Upper lobe of right lung (tissue), 1 donor: ENCODE measurements around the gene TTYH3. TPM values are rescaled to one million over a fixed set of nuclear protein-coding genes. Genes with fewer than 3 reads are reported as not detected.

Source experiments
- ATAC-seq: fragments of 200-7000 bp; cut with Tn5 transposase; one replicate; pipeline ENCODE4 v1.9.1; 2020; ENCODE audit warnings: mild to moderate bottlenecking, moderate library complexity
- DNase-seq: peaks from one replicate; pipeline ENCODE4 v3.0.0-alpha.2; 2020
- H3K27ac ChIP-seq: fragments of 200-600 bp; one replicate; pipeline ENCODE4 v1.8.0; 2022
- H3K27me3 ChIP-seq: fragments of 200-600 bp; one replicate; pipeline ENCODE4 v1.8.0; 2022; ENCODE audit warnings: mild to moderate bottlenecking
- H3K36me3 ChIP-seq: fragments of 200-600 bp; one replicate; pipeline ENCODE4 v1.8.0; 2022
- H3K4me1 ChIP-seq: fragments of 200-600 bp; one replicate; pipeline ENCODE4 v1.8.0; 2022
- H3K4me3 ChIP-seq: fragments of 200-600 bp; one replicate; pipeline ENCODE4 v1.8.0; 2022; ENCODE audit warnings: mild to moderate bottlenecking
- H3K9me3 ChIP-seq: fragments of 200-600 bp; one replicate; pipeline ENCODE4 v1.8.0; 2022
- CTCF ChIP-seq: fragments of 200-600 bp; IDR thresholded peaks from one replicate; pipeline ENCODE4 v1.8.0; 2022; ENCODE audit warnings: antibody characterized with exemption
- intact Hi-C: fragments of 100-400 bp; cut with DNase I; formaldehyde crosslinking; loops from one replicate; pipeline ENCODE4 v1.11.0; 2022
- total RNA-seq: library from RNA; stranded (reverse); fragmentation: NEBNext Ultra II Directional; extraction: Animal tissue kit (Norgen Biotek cat#: 25700); gene quantifications from one replicate; pipeline ENCODE4 v1.2.1, GENCODE V29; 2021
- donor health status: DM: no; HTN: yes; CAD: no; lungs with severe emphysema.

Gene TTYH3
- total RNA-seq, 1 donor from 2014 or later, result 48.8 TPM

- peak; percentile 6 for ATAC-seq
- H3K9me3 ChIP-seq, result no peaks in the 10 kb centered on the region
- no peaks in the 10 kb centered on the region for H3K4me1 ChIP-seq
- no peak overlapping the region for H3K4me3 ChIP-seq
- H3K36me3 ChIP-seq, result no peaks in the 10 kb centered on the region
- H3K27ac ChIP-seq, result no peak overlapping the region
- intact Hi-C loops, result no loop called here
- TF ChIP-seq CTCF, result no peak
- no peak for DNase-seq
- no peaks in the 10 kb centered on the region for H3K27me3 ChIP-seq
Observed at GRCh38 chr7:2700141-2700850, 68.5 kb downstream of the TTYH3 start.

- ATAC-seq, result no peak
- Histone ChIP-seq H3K27ac (no peak overlapping the region), H3K4me3 (no peak overlapping the region), H3K36me3 (no peaks in the 10 kb centered on the region), H3K27me3 (no peaks in the 10 kb centered on the region), H3K9me3 (no peaks in the 10 kb centered on the region), H3K4me1 (no peaks in the 10 kb centered on the region)
- TF ChIP-seq CTCF, result no peak
- intact Hi-C loops, result no loop called here
- no peak for DNase-seq
Observed at GRCh38 chr7:2701424-2701823, 69.6 kb downstream of the TTYH3 start.

- peak; percentile 44 for ATAC-seq
- intact Hi-C loops, result no loop called here
Observed at GRCh38 chr7:2701832-2702593, 70.2 kb downstream of the TTYH3 start.

GRCh38 chr7:2702594-2702957 lies 70.8 kb downstream of the TTYH3 start:
- no peak for DNase-seq
- TF ChIP-seq CTCF, result no peak
- H3K4me3 ChIP-seq, result no peak overlapping the region
- H3K9me3 ChIP-seq, result no peaks in the 10 kb centered on the region
- H3K36me3 ChIP-seq, result no peaks in the 10 kb centered on the region
- no peak overlapping the region for H3K27ac ChIP-seq
- no peak for ATAC-seq
- intact Hi-C loops, result no loop called here
- H3K4me1 ChIP-seq, result no peaks in the 10 kb centered on the region
- H3K27me3 ChIP-seq, result no peaks in the 10 kb centered on the region

More at GRCh38 chr7:2701832-2702593, 70.2 kb downstream of the TTYH3 start:
- H3K4me3 ChIP-seq, result no peak overlapping the region
- H3K27ac ChIP-seq, result no peak overlapping the region
- no peaks in the 10 kb centered on the region for H3K27me3 ChIP-seq
- no peaks in the 10 kb centered on the region for H3K36me3 ChIP-seq
- no peak for DNase-seq
- TF ChIP-seq CTCF, result no peak
- no peaks in the 10 kb centered on the region for H3K9me3 ChIP-seq
- H3K4me1 ChIP-seq, result no peaks in the 10 kb centered on the region

- H3K27me3 ChIP-seq, result no peaks in the 10 kb centered on the region
- no peak for TF ChIP-seq CTCF
- no peaks in the 10 kb centered on the region for H3K36me3 ChIP-seq
- no peaks in the 10 kb centered on the region for H3K9me3 ChIP-seq
- DNase-seq, result no peak
- intact Hi-C loops, result no loop called here
- no peak overlapping the region for H3K4me3 ChIP-seq
- no peak for ATAC-seq
- no peak overlapping the region for H3K27ac ChIP-seq
- peaks cover 3% of the 10 kb centered on the region for H3K4me1 ChIP-seq
Observed at GRCh38 chr7:2705371-2706096, 73.7 kb downstream of the TTYH3 start.
